ENCODE results near the gene WRNIP1. TPM values are rescaled to one million over a fixed set of nuclear protein-coding genes. Genes with fewer than 3 reads are reported as not detected.

The WRNIP1 gene
- total and polyA plus RNA-seq, 2 of the 8 experiments (the other 6 are each of a cell fraction or from before 2014, with no cell fraction given), result 38.2 to 39.2 TPM

DNA sequence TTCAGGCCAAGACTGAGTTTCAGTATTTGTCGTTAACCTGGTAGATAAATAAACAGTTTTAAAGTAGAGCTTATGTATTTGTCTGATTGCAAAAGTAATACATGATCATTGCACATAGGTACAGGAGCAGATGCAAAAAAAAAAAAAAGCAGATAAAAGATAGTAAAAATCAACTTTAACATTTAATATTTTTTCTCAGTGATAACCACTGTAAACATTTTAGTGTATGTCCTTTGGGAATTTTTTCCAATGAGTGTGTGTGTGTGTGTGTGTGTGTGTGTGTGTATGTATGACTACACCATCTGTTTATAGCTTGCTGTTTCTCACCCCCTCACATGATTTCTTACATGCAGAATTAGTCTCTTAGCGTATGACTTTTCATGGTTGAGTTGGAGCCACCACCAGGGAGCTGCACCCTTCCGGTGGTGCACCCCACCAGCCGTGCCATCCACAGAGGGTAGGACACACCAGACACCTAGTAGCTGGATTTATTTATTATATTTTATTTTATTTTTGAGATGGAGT is 26.3 kb downstream of the WRNIP1 start:
- Histone ChIP-seq H3K27me3 (replicated peaks in 1 of 4; ENCODE audit: control insufficient read depth in 3 of 4, extremely low read depth in 1 of 4, insufficient read depth in 3 of 4, low read length in 3 of 4) (no peaks in the 10 kb centered on the region), H2BK15ac (ENCODE audit: low read length) (no peak overlapping the region), H3K18ac (ENCODE audit: extremely low read depth, low read length) (no peak overlapping the region), H2BK12ac (ENCODE audit: low read depth, low read length) (no peak overlapping the region), H3K36me3 (ENCODE audit: control insufficient read depth in 2 of 4, insufficient read depth in 4 of 4, low read length in 3 of 4) (no peaks in the 10 kb centered on the region), H2BK5ac (ENCODE audit: low read depth, low read length) (no peak overlapping the region), H2BK20ac (ENCODE audit: low read length) (no peak overlapping the region), H2AK5ac (ENCODE audit: low read depth, low read length) (no peak overlapping the region), H4K20me1 (replicated peaks in 1 of 2; ENCODE audit: control insufficient read depth in 1 of 2, insufficient read depth in 2 of 2, low read length in 2 of 2) (no peaks in the 10 kb centered on the region), H3K27ac (ENCODE audit: low read depth, low read length) (no peak overlapping the region), H3K14ac (ENCODE audit: insufficient read length) (no peak overlapping the region), H3K4ac (replicated peaks; ENCODE audit: insufficient read length, low read depth, low read length) (no peak overlapping the region), H3K79me1 (ENCODE audit: low read depth, low read length) (no peaks in the 10 kb centered on the region; the same call in 1 of the 2 replicates), H2AFZ (ENCODE audit: low read length) (no peak overlapping the region), H3K23me2 (ENCODE audit: low read depth, low read length) (no peaks in the 10 kb centered on the region), H4K5ac (ENCODE audit: insufficient read length, low read depth, low read length) (no peak overlapping the region), H3K4me1 (replicated peaks in 1 of 4; ENCODE audit: control insufficient read depth in 3 of 4, insufficient read depth in 4 of 4, low read length in 3 of 4) (no peaks in the 10 kb centered on the region; a peak in 1 of 7 replicates), H3K4me2 (ENCODE audit: insufficient read depth in 1 of 2, low read depth in 2 of 2, low read length in 2 of 2) (no peak overlapping the region), H3K56ac (replicated peaks; ENCODE audit: insufficient read length, low read depth, low read length) (no peak overlapping the region), H2BK120ac (replicated peaks; ENCODE audit: low read depth, low read length) (no peak overlapping the region), H3K79me2 (ENCODE audit: control insufficient read depth in 1 of 2, insufficient read depth in 2 of 2, low read length in 2 of 2) (peaks cover 0 to 8% of the 10 kb centered on the region in 2 experiments; a peak in 1 of 4 replicates), H4K8ac (ENCODE audit: extremely low read depth, insufficient read depth, low read length) (no peak overlapping the region), H4K91ac (replicated peaks; ENCODE audit: insufficient read length, low read length) (no peak overlapping the region), H3K4me3 (ENCODE audit: extremely low read depth in 1 of 4, insufficient read depth in 2 of 4, low read depth in 3 of 4, low read length in 4 of 4) (no peak overlapping the region), H3K9ac (replicated peaks in 1 of 4; ENCODE audit: extremely low read depth in 1 of 4, low read depth in 3 of 4, low read length in 3 of 4) (no peak overlapping the region), H3K9me3 (ENCODE audit: insufficient read depth in 2 of 2, low read depth in 1 of 2, low read length in 1 of 2) (no peaks in the 10 kb centered on the region), H3K23ac (ENCODE audit: insufficient read length) (no peak overlapping the region)
- ChIA-PET POLR2A (ENCODE audit: partially characterized antibody) (interaction anchor here (0.7 to 2.2 kb wide), 7 partner anchors 12 to 218 kb away, joined by 3 to 6 read pairs (median 3); partner anchors contain the start of gene SERPINB1), CTCF (ENCODE audit: partially characterized antibody) (interaction anchor here (0.5 to 4.2 kb wide), 54 partner anchors 9 to 317 kb away, joined by 3 to 38 read pairs (median 5); partner anchors contain the start of genes SERPINB1 and SERPINB9)
- no peak for FAIRE-seq
- DNase-seq (ENCODE audit: low read depth in 1 of 2, low spot score in 2 of 2), result no peak
- WGBS, 2 experiments (ENCODE audit: extremely low coverage in 1 of 2, insufficient coverage in 1 of 2, insufficient read length in 1 of 2, insufficient replicate concordance in 2 of 2, low coverage in 1 of 2, low lambda C conversion rate in 2 of 2, missing lambda C conversion rate in 1 of 2), result 80% methylated on average over 4 of the region's 4 CpGs; no CpG with 5 or more reads in 1 of the 2 experiments
- TF ChIP-seq, protein P1, sequence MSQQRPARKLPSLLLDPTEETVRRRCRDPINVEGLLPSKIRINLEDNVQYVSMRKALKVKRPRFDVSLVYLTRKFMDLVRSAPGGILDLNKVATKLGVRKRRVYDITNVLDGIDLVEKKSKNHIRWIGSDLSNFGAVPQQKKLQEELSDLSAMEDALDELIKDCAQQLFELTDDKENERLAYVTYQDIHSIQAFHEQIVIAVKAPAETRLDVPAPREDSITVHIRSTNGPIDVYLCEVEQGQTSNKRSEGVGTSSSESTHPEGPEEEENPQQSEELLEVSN (IDR thresholded peaks at IDR 0.05), result no peak
- no peak for TF ChIP-seq TAF7 (optimal IDR thresholded peaks at IDR 0.05; ENCODE audit: borderline replicate concordance, low read depth, low read length)
- no peak for TF ChIP-seq EZH2 (IDR thresholded peaks at IDR 0.05; ENCODE audit: low read depth, low read length, severe bottlenecking)
- TF ChIP-seq TEAD4 (IDR thresholded peaks at IDR 0.05; ENCODE audit: low read depth, low read length), result no peak
- TF ChIP-seq, protein P2, sequence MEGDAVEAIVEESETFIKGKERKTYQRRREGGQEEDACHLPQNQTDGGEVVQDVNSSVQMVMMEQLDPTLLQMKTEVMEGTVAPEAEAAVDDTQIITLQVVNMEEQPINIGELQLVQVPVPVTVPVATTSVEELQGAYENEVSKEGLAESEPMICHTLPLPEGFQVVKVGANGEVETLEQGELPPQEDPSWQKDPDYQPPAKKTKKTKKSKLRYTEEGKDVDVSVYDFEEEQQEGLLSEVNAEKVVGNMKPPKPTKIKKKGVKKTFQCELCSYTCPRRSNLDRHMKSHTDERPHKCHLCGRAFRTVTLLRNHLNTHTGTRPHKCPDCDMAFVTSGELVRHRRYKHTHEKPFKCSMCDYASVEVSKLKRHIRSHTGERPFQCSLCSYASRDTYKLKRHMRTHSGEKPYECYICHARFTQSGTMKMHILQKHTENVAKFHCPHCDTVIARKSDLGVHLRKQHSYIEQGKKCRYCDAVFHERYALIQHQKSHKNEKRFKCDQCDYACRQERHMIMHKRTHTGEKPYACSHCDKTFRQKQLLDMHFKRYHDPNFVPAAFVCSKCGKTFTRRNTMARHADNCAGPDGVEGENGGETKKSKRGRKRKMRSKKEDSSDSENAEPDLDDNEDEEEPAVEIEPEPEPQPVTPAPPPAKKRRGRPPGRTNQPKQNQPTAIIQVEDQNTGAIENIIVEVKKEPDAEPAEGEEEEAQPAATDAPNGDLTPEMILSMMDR (IDR thresholded peaks at IDR 0.05; ENCODE audit: control extremely low read depth in 1 of 3, insufficient read depth in 1 of 3, low read depth in 1 of 3, low read length in 3 of 3), result no peak
- TF ChIP-seq CBX8 (IDR thresholded peaks at IDR 0.05; ENCODE audit: borderline replicate concordance, low read depth, low read length), result no peak
- no peak for TF ChIP-seq CHD2 (IDR thresholded peaks at IDR 0.05; ENCODE audit: low read length)
- TF ChIP-seq, protein P3, sequence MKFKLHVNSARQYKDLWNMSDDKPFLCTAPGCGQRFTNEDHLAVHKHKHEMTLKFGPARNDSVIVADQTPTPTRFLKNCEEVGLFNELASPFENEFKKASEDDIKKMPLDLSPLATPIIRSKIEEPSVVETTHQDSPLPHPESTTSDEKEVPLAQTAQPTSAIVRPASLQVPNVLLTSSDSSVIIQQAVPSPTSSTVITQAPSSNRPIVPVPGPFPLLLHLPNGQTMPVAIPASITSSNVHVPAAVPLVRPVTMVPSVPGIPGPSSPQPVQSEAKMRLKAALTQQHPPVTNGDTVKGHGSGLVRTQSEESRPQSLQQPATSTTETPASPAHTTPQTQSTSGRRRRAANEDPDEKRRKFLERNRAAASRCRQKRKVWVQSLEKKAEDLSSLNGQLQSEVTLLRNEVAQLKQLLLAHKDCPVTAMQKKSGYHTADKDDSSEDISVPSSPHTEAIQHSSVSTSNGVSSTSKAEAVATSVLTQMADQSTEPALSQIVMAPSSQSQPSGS (IDR thresholded peaks at IDR 0.05; ENCODE audit: low read length), result no peak

Measured in H1 (cell line).